ENCODE data around the gene ABHD15. TPM values are rescaled to one million over a fixed set of nuclear protein-coding genes. Genes with fewer than 3 reads are reported as not detected.
A peak's percentile ranks its signal among the peaks of the same experiment; 100 is the strongest.

Gene ABHD15
- total RNA-seq, 1 experiment from 2014 or later, result 12.4 TPM

DNA sequence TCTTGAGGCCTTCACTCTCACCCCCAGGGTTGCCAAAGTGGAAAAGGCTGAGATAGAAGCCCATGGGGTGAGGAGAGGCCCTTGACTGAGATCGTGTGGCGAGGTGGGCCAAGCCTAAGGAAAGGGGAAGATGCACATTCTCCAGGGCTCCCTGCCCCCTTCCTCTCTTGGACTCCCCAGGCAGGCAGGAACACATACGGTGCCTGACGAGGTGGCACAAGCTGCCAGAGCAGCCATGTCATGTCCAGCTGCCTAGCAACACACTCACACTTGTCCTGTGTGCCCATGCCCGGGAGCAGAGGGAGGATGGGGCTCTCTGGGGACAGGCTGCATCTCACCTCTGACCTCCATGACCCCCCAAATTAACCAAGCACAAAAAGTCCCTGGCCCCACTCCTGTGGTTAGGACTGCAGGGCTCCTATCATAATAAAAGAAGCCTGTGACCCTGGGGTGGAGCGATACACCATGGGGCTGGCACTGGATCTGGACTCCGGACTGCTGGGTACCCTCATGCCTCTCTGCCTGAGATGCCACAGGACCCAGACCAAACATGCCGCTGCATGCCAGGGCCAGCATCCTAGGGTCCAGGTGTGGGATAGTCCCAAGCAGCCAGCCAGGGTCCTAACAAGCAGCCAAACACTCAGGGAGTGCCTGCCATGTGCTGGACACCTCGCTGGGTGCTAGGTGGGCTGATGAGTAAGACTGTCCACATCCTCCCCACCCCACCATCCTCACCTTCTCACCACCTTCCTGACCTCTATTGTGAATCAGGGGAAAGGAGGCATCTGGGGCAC lies 20.0 kb upstream of the ABHD15 start:
- no peak for DNase-seq (ENCODE audit: low read depth, low spot score)
- in situ Hi-C loops (cut with HindIII; ENCODE audit: low pct_unique_long_range_greater_than_20kb, low sequenced_read_pairs), result no loop called here

DNA sequence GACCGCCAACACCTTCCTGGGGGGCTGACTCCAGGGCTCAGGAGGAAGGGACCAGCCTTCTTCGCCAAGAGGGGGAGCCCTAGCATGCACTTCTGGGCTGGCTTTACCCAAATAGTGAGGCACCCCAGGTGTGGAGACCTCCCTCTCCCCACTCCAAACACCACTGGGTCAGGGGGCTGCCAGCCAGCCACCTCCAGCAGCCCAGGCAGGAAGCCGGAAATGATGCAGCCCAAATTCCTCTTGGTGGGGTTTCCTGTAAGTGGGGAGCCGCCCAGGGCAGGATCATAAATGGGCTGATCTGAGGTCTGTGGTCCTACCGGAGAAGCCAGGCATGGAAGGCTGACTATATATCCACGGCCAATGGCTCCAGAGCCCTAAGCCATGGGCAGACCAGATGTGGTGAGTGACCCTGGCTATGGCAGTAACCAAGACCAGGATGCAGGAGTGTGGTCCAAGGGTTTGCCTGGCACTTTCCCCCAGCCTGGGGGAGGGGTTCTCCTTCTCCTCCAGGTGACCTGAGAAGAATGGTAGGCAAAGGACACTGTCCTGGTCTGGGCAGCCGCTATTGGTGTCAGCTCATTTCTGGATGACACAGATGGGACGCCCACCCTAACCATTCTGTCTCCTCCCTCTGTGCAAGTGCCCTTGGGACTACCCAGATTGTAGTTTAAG lies 18.4 kb upstream of the ABHD15 start:
- DNase-seq (ENCODE audit: low read depth, low spot score), result no peak
- in situ Hi-C loops (cut with HindIII; ENCODE audit: low pct_unique_long_range_greater_than_20kb, low sequenced_read_pairs), result no loop called here

DNA sequence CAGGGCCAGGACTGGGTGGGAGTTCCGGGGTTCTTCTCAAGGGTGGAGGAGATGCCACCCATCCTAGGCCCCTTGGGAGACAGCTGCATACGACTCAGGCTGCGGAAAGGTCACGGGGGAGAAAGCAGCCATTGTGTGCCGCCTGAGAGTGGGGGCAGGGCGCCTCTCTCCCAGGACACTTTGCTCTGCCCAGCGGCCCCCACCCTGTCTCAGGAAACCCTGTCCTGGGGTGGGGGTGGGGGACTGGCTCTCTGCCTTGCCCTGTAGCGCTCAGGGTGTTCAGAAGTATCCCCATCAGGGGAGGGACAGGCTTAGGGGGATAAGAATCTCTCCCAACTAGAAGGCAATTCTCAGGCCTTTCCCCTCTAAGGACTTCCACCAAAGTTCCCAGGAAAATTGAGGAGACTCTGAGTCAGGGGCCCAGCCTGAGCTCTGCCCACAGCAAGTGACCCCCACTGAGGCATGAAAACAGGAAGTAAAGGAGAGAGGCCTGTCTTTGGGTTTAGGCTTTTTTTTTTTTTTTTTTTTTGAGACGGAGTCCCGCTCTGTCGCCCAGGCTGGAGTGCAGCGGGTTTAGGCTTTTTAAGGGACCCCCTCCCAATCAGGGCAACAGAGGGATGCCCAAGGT lies 17.7 kb upstream of the ABHD15 start:
- in situ Hi-C loops (cut with HindIII; ENCODE audit: low pct_unique_long_range_greater_than_20kb, low sequenced_read_pairs), result no loop called here
- DNase-seq (ENCODE audit: low read depth, low spot score), result peak; percentile 84

DNA sequence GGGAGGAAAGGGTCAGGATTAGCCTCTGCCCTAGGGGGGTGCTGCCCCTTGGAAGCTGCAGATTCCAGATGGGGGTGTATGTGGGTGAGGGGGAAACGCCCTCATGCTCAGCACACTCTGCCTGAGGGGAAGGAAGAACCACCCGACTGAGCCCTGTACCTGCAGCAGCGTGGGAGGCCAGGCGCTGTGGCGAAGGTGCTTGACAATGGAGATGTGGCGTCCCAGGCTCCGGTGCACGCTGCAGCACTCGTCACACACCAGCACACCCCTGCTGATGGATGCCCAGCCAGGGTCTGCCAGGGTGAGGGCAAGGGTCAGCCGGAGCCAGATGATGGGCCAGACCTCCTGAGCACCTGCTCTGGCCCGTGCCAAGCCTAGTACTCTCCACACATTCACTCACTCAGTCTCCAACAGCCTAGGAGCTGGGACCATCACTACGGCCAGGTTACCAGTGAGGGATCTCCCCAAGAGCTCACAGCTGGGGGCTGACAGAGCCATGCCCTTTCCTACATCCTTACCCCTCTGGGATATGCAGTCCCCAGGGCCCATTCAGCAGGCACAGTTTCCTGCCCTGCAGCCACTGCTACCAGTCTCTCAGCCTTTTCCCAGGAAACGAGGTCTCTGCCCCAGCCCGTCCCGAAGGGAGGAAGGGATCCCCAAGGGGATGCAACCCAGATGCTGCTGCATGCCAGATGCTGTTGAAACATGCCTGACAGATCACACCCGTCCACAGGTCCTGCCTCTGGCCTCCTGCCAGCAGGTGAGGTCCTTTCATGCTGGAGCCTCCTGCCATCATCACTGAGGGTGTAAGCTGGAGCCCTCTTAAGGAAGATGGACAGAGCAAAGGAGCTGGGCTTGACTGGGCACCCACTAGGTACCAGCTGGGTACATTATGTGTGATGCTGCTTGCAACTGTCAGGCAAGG lies 16.7 kb upstream of the ABHD15 start:
- no peak for DNase-seq (ENCODE audit: low read depth, low spot score)
- in situ Hi-C loops (cut with HindIII; ENCODE audit: low pct_unique_long_range_greater_than_20kb, low sequenced_read_pairs), result no loop called here

DNA sequence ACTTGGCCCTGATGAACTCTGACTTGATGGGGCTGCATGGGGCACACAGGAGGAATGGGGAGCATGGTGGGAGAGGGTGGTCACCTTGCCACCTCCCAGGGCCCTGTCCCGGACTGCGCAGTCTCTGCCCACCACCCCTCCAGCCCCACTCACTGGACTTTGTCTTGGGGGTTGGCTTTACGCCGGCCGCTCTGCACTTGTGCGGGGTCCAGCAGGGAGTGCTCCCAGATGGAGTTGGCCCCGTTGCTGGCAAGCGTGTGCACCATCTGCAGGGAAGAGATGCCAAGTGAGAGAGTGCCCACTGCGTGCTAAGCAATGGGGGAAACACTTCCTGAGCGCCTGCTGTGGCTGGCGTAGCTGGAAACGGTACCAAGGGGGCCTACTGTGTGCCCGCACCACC lies 15.9 kb upstream of the ABHD15 start:
- in situ Hi-C loops (cut with HindIII; ENCODE audit: low pct_unique_long_range_greater_than_20kb, low sequenced_read_pairs), result no loop called here
- DNase-seq (ENCODE audit: low read depth, low spot score), result no peak

DNA sequence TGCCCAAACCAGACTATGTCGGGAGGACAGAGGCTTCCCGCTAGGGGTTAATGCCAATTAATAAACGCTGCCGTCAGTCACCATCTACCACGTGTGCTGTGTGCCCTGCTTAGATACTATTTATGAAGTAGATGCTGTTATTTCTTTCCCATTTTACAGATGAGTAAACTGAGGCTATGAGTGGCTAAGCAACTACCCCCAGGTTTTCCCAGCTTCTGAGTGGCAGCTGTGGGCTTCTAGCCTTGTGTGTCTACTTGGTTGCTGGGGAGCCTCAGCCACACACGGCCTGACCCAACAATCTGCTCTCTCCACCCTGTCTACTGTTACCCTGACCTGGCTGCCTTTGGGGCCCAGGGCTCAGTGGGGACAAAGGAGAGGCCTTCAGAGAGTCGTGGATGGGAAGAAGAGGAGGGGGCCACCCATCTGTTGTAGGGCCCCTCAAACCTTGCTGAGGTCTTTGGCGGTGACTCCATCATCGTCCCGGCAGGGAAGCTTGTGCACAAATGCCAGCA lies 15.5 kb upstream of the ABHD15 start:
- in situ Hi-C loops (cut with HindIII; ENCODE audit: low pct_unique_long_range_greater_than_20kb, low sequenced_read_pairs), result no loop called here
- DNase-seq (ENCODE audit: low read depth, low spot score), result no peak

DNA sequence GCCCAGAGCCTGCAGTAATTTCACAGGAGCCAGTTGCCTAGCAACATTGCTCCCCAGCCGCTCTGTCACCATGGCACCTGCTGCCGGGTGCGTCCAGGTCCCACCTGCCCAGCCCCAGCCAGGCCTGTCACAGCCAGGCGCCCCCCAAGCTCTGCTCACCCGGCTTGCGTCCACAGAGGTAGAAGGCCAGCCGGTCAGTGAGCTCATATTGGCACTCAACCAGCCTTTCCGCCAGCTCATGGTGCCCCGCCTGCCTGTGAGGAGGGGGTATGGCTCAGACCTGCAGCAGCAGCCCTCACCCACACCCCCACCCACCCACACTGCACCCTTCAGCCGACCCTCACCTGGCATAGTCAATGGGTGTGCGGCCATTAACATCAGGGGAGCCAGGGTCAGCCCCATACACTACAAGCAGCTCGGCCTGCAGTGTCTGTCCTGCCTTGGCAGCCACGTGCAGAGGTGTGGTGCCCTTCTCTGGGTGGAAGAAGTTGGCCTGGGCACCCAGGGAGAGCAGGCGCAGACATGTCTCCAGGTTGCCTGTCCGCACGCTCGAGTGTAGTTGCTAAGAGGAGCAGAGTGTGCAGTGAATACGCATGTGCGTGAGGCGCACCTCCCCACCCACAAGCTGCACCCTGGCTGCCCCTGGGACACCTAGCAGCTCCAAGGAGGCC lies 14.9 kb upstream of the ABHD15 start:
- DNase-seq (ENCODE audit: low read depth, low spot score), result no peak

DNA sequence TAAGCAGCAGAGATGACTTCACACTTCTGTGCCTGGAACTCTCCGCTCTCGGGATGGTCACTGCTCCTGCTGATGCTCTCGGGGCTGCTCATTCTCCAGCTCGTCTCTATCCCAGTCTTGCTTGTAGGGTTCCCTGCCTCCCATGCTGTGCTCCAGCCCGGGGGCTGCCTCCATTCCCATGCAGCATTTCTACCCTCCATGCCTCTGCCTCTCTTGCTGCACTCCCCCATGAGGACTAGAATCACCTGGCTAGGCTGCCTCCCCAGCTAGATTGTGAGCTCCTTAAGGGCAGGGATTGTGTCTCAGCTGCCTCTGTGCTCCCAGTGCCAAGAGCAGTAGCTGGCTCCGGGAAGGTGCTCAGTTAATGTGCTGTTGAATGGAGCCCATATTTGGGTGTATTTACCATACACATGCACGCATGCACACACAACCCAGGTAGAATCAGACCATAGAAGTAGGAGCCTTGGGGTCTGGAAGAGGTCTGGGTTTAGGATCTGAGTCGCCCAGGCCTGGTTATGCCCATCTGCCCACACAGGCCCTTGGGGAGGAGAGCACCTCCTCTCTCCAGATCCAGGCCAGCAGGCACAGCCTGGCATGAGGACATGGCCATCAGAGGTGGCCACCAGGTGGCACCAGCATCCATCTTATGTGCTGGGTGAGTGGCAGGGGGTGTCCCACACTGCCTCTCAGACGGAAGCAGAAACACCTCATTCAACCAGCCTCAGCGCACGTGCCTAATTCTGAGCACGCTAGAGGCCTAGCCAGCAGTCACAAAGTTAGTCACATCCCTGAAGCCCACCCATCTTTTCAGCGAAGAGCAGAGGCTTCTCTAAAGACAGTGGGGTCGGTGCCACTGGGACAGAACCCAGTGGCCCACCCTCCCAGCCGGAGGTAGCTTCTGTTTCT lies 13.3 kb upstream of the ABHD15 start:
- in situ Hi-C loops (cut with HindIII; ENCODE audit: low pct_unique_long_range_greater_than_20kb, low sequenced_read_pairs), result no loop called here
- DNase-seq (ENCODE audit: low read depth, low spot score), result peak; percentile 90

More for the DNA sequence above, 14.9 kb upstream of the ABHD15 start:
- in situ Hi-C loops (cut with HindIII; ENCODE audit: low pct_unique_long_range_greater_than_20kb, low sequenced_read_pairs), result no loop called here

DNA sequence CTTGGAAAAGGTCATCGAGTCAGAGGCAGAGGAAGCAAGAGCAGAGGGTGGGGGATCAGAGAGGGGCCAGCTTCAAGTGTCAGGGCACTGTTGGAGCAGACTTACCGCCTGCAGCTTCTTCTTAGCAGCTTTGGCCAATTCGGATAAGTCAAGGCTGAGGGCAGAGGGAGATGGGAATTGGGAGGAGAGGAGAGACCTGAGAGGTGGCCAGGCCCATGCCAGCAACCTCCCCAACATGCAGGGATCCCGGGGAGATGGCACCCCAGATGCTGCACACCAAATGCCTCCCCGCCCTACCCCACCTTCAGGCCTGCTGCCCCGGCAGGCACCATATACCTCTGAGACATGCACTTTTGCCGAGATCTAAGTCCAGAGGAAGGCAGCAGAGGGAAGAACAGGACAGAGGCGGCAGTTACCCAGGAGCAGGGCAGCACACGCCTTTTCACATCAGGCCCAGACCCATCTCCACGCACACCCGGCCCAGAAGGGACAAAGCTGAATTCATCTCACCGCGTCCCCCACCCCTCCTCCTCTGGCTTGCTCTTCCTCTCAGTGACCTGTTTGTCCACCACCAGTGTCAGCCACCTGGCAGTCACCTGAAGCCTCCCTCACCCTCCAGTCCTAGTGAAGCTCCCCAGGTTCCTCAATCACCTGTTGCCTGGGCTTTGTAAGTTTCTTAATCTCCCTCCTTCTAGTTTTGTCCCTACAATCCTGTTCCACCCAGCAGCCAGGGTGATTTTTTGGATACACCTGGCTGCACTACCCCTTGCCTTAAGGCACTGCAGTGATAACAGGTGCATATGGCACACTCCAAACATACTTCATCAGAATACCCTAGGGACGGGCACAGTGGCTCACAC lies 12.0 kb upstream of the ABHD15 start:
- in situ Hi-C loops (cut with HindIII; ENCODE audit: low pct_unique_long_range_greater_than_20kb, low sequenced_read_pairs), result no loop called here
- no peak for DNase-seq (ENCODE audit: low read depth, low spot score)

DNA sequence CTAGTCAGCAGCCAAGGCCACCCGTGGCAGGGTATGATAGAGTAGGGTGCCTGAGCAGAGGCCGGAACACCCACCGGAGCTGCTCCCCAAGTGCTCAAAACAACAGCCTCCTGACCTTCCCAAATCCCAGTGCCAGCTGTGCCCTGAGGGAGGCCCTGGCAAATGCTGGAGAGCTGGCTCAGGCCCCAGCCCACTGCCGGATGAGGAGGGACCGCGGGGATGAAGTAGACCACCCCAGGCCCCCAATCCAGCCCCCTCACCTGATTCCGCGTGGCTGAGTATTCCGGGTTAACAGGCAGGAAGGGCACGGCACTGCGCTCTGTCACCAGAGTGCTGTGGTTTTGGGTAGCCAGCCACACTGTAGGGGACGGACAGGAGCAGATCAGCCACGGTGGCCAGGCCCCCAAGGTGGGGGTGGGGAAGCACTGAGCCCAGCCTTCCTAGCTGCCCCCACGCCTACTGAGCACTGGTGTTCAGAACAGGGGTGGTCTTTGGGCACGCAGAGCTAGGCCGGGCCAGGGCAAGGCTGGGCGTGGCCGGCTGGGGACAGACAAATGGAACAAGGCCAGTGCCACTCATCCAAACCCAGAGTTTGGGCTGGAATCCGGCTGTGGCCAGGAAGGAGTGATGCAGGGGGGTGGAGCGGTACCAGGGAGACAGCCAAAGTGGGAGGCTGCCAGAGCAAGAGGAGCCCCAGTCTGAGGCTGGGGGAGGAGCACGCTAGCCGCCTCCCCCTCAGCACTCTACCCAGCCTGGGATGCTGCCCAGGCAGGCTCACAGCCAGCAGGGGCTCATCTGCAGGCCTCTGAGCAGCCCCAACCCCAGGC lies 10.8 kb upstream of the ABHD15 start:
- in situ Hi-C loops (cut with HindIII; ENCODE audit: low pct_unique_long_range_greater_than_20kb, low sequenced_read_pairs), result no loop called here
- DNase-seq (ENCODE audit: low read depth, low spot score), result no peak

DNA sequence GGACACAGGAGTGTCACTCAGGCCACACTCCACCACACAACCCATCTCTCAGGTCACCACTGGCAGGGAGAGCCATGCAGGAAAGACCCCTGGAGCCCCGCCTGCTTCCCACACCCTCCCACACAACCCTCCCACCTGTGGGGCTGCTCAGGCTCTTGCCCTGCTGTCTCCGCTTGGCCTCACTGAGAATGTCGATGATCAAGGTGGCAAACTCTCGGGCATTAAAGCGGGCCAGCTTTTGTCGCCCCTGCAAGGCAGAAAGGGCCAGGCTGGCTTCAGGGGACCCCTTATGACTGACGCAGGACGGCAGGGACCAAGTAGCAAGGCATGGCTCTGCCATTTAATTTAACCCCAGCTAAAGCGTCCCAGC lies 10.1 kb upstream of the ABHD15 start:
- in situ Hi-C loops (cut with HindIII; ENCODE audit: low pct_unique_long_range_greater_than_20kb, low sequenced_read_pairs), result no loop called here
- DNase-seq (ENCODE audit: low read depth, low spot score), result no peak

DNA sequence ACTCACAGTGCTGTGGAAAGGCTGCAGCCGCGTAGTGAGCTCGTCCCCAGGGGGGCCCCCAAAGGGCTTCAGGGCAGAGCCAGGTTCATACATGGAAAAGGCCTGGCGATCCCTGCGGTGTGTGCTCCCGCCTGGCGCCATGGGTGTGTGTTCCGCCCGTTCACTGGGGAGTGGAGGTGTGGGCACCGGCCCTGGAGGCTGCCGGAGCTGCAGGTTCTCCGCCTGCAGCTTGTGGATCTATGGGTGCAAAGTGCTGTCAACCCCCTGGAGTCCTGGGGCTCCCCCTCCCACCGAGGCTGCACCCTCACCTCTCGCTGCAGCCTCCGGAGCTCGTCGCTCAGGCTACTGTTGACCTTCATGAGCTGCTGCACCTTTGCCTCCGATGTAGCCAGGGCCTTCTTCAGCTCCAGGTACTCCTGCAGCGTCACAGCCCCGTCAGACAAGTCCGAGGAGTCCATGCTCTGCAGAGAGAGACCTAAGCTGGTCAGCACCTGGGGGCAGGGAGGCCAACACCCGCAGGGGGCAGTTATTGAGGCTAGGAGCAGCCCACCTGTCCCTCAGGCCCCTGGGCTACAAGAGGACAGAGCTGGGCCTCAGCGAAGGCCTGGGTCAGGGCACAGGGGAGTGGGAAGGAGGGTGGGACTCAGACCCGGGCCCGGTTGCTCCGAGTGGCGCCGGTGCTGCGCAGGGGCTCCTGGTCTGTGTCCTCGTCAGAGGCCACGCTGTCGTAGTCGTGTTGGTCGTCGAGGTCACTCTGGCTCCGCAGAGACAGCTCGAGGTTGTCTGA lies 9.6 kb upstream of the ABHD15 start:
- in situ Hi-C loops (cut with HindIII; ENCODE audit: low pct_unique_long_range_greater_than_20kb, low sequenced_read_pairs), result no loop called here
- no peak for DNase-seq (ENCODE audit: low read depth, low spot score)

DNA sequence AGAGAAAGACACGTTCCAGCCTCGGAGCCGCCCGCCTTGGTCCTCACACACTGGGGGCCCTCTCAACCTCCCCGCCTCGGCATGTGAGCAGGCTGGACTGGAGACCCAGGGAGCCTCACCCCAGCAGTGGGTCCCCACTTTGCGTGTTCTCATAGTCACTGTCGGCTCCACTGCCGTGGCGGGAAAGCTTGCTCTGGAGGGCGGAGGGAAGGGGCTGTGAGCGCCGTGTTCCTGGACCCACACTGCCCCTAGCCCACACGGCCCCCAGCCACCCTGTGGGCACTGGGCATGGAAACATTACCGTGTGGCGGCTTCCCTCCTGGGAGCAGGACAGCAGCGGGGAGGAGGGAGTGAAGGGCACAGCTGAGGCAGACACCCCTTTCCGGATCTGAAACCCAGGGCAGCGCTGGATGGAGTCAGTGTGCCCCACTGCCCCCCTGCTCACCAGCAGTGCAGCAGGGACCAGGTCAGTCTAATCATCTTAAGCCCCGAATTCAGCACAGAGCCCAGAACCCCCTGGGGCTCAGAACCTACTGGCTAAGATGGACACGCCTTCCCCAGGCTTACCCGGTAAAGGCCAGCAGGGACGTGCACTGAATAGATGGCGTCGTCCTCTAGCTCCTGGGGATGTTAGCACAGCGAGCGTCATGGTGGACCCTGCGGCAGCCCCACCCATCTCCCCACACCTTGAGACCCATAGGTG lies 8.8 kb upstream of the ABHD15 start:
- no peak for DNase-seq (ENCODE audit: low read depth, low spot score)
- in situ Hi-C loops (cut with HindIII; ENCODE audit: low pct_unique_long_range_greater_than_20kb, low sequenced_read_pairs), result no loop called here

All from SK-MEL-5 (cell line).